H1 (cell line): Measurements from ENCODE around the gene ADD2. TPM values are rescaled to one million over a fixed set of nuclear protein-coding genes. Genes with fewer than 3 reads are reported as not detected.

Experiments
- CTCF ChIA-PET: fragments of 300-600 bp; sonication (Branson Sonifier 250); formaldehyde crosslinking; loops from one replicate; lab custom pipeline; 2021; ENCODE audit not compliant: partially characterized antibody; lab: Charles Lee
- POLR2A ChIA-PET: fragments of 300-600 bp; sonication (Branson Sonifier 250); formaldehyde crosslinking; loops from one replicate; lab custom pipeline; 2021; ENCODE audit warnings: inconsistent platforms; ENCODE audit not compliant: partially characterized antibody; lab: Charles Lee
- DNase-seq, 2 experiments: peaks; one replicate each; pipeline versions ENCODE4 v3.0.0 to v3.0.0-alpha.2; 2010 to 2022; ENCODE audit warnings: low spot score in 2 of 2, low read depth in 1 of 2, mixed read lengths in 1 of 2
- FAIRE-seq: peaks from 2 replicates; lab custom pipeline; 2011; peaks lifted over from hg19 to GRCh38; lab: Jason Lieb, UNC
- H2AFZ ChIP-seq: 2 replicates; pipeline ENCODE4 v1.8.1; 2012; ENCODE audit warnings: low read length, inconsistent platforms
- H2AK5ac ChIP-seq: 2 replicates; pipeline ENCODE4 v1.6.1; 2013; ENCODE audit warnings: low read depth, low read length
- H2BK120ac ChIP-seq: replicated peaks from 2 replicates; pipeline ENCODE3; 2013; ENCODE audit warnings: low read depth, low read length, inconsistent platforms
- H2BK12ac ChIP-seq: 2 replicates; pipeline ENCODE4 v1.6.1; 2013; ENCODE audit warnings: low read depth, low read length
- H2BK15ac ChIP-seq: 2 replicates; pipeline ENCODE4 v1.6.1; 2013; ENCODE audit warnings: low read length
- H2BK20ac ChIP-seq: 2 replicates; pipeline ENCODE4 v1.6.1; 2013; ENCODE audit warnings: low read length
- H2BK5ac ChIP-seq: 2 replicates; pipeline ENCODE4 v1.6.1; 2013; ENCODE audit warnings: low read depth, low read length
- H3K14ac ChIP-seq: 2 replicates; pipeline ENCODE4 v1.6.1; 2013; ENCODE audit warnings: inconsistent platforms; ENCODE audit not compliant: insufficient read length
- H3K18ac ChIP-seq: 2 replicates; pipeline ENCODE4 v1.6.1; 2013; ENCODE audit warnings: low read length; ENCODE audit errors: extremely low read depth
- H3K23ac ChIP-seq: 2 replicates; pipeline ENCODE4 v1.6.1; 2013; ENCODE audit warnings: inconsistent platforms; ENCODE audit not compliant: insufficient read length
- H3K23me2 ChIP-seq: 2 replicates; pipeline ENCODE4 v1.6.1; 2013; ENCODE audit warnings: low read depth, low read length
- H3K27ac ChIP-seq: 2 replicates; pipeline ENCODE4 v1.6.1; 2011; ENCODE audit warnings: low read depth, low read length, inconsistent platforms
- H3K27me3 ChIP-seq, 4 experiments: replicated peaks in 1 of 4; 1 replicate in 1 of 4; 2 replicates in 3 of 4; pipeline versions ENCODE4 v1.6.1 to v1.8.1; 2011 to 2013; ENCODE audit warnings: low read length in 3 of 4, mild to moderate bottlenecking in 3 of 4, inconsistent platforms in 2 of 4, mixed read lengths in 2 of 4, moderate library complexity in 1 of 4; ENCODE audit not compliant: control insufficient read depth in 3 of 4, insufficient read depth in 3 of 4; ENCODE audit errors: extremely low read depth in 1 of 4
- H3K36me3 ChIP-seq, 4 experiments: 2 replicates each; pipeline versions ENCODE4 v1.6.1 to v1.8.1; 2011 to 2013; ENCODE audit warnings: mild to moderate bottlenecking in 4 of 4, low read length in 3 of 4, moderate library complexity in 2 of 4, control low read depth in 1 of 4, inconsistent platforms in 1 of 4; ENCODE audit not compliant: insufficient read depth in 4 of 4, control insufficient read depth in 2 of 4
- H3K4ac ChIP-seq: replicated peaks from 2 replicates; pipeline ENCODE3; 2013; ENCODE audit warnings: low read length, low read depth, mixed read lengths, inconsistent platforms; ENCODE audit not compliant: insufficient read length
- H3K4me1 ChIP-seq, 4 experiments: replicated peaks in 1 of 4; 1 replicate in 1 of 4; 2 replicates in 3 of 4; pipeline versions ENCODE4 v1.6.1 to v1.8.1; 2011 to 2013; ENCODE audit warnings: low read length in 3 of 4, inconsistent platforms in 2 of 4, mixed read lengths in 1 of 4; ENCODE audit not compliant: insufficient read depth in 4 of 4, control insufficient read depth in 3 of 4
- H3K4me2 ChIP-seq, 2 experiments: 2 replicates each; pipeline versions ENCODE4 v1.6.1 to v1.8.1; 2011 to 2013; ENCODE audit warnings: low read depth in 2 of 2, low read length in 2 of 2, control low read depth in 1 of 2, inconsistent platforms in 1 of 2, mild to moderate bottlenecking in 1 of 2; ENCODE audit not compliant: insufficient read depth in 1 of 2
- H3K4me3 ChIP-seq, 4 experiments: fragments of 200-600, 300-600 bp in 1 of 4; sonication (generic), shearing (Covaris generic), sonication (Bioruptor Twin) in 1 of 4; 2 replicates each; pipeline versions ENCODE4 v1.5.1 to v1.8.1; 2011 to 2016; ENCODE audit warnings: low read length in 4 of 4, low read depth in 3 of 4, control low read depth in 2 of 4, inconsistent platforms in 2 of 4, mild to moderate bottlenecking in 2 of 4, mixed read lengths in 1 of 4, moderate library complexity in 1 of 4; ENCODE audit not compliant: insufficient read depth in 2 of 4; ENCODE audit errors: extremely low read depth in 1 of 4
- H3K56ac ChIP-seq: replicated peaks from 2 replicates; pipeline ENCODE3; 2013; ENCODE audit warnings: low read depth, mild to moderate bottlenecking, mixed read lengths, low read length, inconsistent platforms; ENCODE audit not compliant: insufficient read length
- H3K79me1 ChIP-seq: 2 replicates; pipeline ENCODE4 v1.6.1; 2013; ENCODE audit warnings: low read depth, low read length, control low read depth
- H3K79me2 ChIP-seq, 2 experiments: 2 replicates each; pipeline versions ENCODE4 v1.6.1 to v1.8.1; 2012 to 2013; ENCODE audit warnings: low read length in 2 of 2, mild to moderate bottlenecking in 2 of 2, inconsistent platforms in 1 of 2; ENCODE audit not compliant: insufficient read depth in 2 of 2, control insufficient read depth in 1 of 2
- H3K9ac ChIP-seq, 4 experiments: replicated peaks in 1 of 4; 1 replicate in 1 of 4; 2 replicates in 3 of 4; pipeline versions ENCODE4 v1.6.1 to v1.8.1; 2011 to 2013; ENCODE audit warnings: low read depth in 3 of 4, low read length in 3 of 4, control low read depth in 2 of 4, mild to moderate bottlenecking in 2 of 4, moderate library complexity in 2 of 4, inconsistent platforms in 1 of 4; ENCODE audit errors: extremely low read depth in 1 of 4
- H3K9me3 ChIP-seq, 2 experiments: 2 replicates each; pipeline versions ENCODE4 v1.6.1 to v1.8.1; 2012 to 2013; ENCODE audit warnings: mild to moderate bottlenecking in 2 of 2, moderate library complexity in 2 of 2, control low read depth in 1 of 2, inconsistent platforms in 1 of 2, low read depth in 1 of 2, low read length in 1 of 2, mixed read lengths in 1 of 2; ENCODE audit not compliant: insufficient read depth in 2 of 2
- H4K20me1 ChIP-seq, 2 experiments: replicated peaks in 1 of 2; 2 replicates each; pipeline versions ENCODE3 to v1.8.1; 2011 to 2013; ENCODE audit warnings: inconsistent platforms in 2 of 2, low read length in 2 of 2, mild to moderate bottlenecking in 1 of 2; ENCODE audit not compliant: insufficient read depth in 2 of 2, control insufficient read depth in 1 of 2
- H4K5ac ChIP-seq: 2 replicates; pipeline ENCODE4 v1.6.1; 2013; ENCODE audit warnings: low read length, low read depth, mixed read lengths, inconsistent platforms; ENCODE audit not compliant: insufficient read length
- H4K8ac ChIP-seq: 2 replicates; pipeline ENCODE4 v1.8.0; 2013; ENCODE audit warnings: mild to moderate bottlenecking, moderate library complexity, low read length, inconsistent platforms; ENCODE audit not compliant: insufficient read depth; ENCODE audit errors: extremely low read depth
- H4K91ac ChIP-seq: replicated peaks from 2 replicates; pipeline ENCODE3; 2013; ENCODE audit warnings: low read length, mixed read lengths, inconsistent platforms; ENCODE audit not compliant: insufficient read length
- ASH2L ChIP-seq: fragments of 200-600, 300-600 bp; sonication (generic); IDR thresholded peaks from one replicate; pipeline ENCODE4 v1.7.1; 2017; ENCODE audit warnings: low read length
- CHD2 ChIP-seq: IDR thresholded peaks from 2 replicates; pipeline ENCODE4 v1.6.1; 2012; ENCODE audit warnings: low read length, improper control_type of control experiment
- CTBP2 ChIP-seq: IDR thresholded peaks from 2 replicates; pipeline ENCODE4 v1.7.0; 2011; ENCODE audit warnings: borderline replicate concordance, mild to moderate bottlenecking, moderate library complexity, mixed read lengths, low read length; ENCODE audit not compliant: insufficient read depth, insufficient read length
- EP300 ChIP-seq, 2 experiments: IDR thresholded peaks; 1 replicate in 1 of 2; 2 replicates in 1 of 2; pipeline ENCODE4 v1.6.1; 2011 to 2012; ENCODE audit warnings: low read depth in 2 of 2, low read length in 2 of 2, mild to moderate bottlenecking in 2 of 2, borderline replicate concordance in 1 of 2, inconsistent platforms in 1 of 2, moderate library complexity in 1 of 2
- GABPA ChIP-seq: IDR thresholded peaks from 2 replicates; pipeline ENCODE4 v1.6.1; 2011; ENCODE audit warnings: mild to moderate bottlenecking, low read length, moderate library complexity, borderline replicate concordance; ENCODE audit not compliant: insufficient read depth
- PHF8 ChIP-seq: fragments of 200-600 bp; sonication (generic); conservative IDR thresholded peaks from 2 replicates; pipeline ENCODE4 v1.7.1; 2012; ENCODE audit warnings: low read depth, mild to moderate bottlenecking, inconsistent platforms, low read length, moderate library complexity
- POLR2AphosphoS5 ChIP-seq: IDR thresholded peaks from 2 replicates; pipeline ENCODE4 v1.6.1; 2011; ENCODE audit warnings: low read depth, low read length
- ZNF274 ChIP-seq: IDR thresholded peaks from 2 replicates; pipeline ENCODE4 v1.7.0; 2012; ENCODE audit warnings: low read length, borderline replicate concordance; ENCODE audit errors: extremely low read depth
- WGBS, 2 experiments: shearing (Covaris generic) in 1 of 2; methylation state at CpG; one replicate each; pipeline versions ENCODE4 v1.1.6 to v1.1.7; 2013 to 2015; ENCODE audit warnings: low lambda C conversion rate in 2 of 2, mixed read lengths in 2 of 2, inconsistent platforms in 1 of 2, low coverage in 1 of 2, missing lambda C conversion rate in 1 of 2; ENCODE audit not compliant: insufficient replicate concordance in 2 of 2, insufficient coverage in 1 of 2, insufficient read length in 1 of 2; ENCODE audit errors: extremely low coverage in 1 of 2, missing lambda C conversion rate in 1 of 2; 5-methylcytosine and 5-hydroxymethylcytosine counted together
- polyA plus RNA-seq, 7 experiments: library from polyadenylated mRNA; depleted of rRNA in 3 of 7; stranded (reverse) in 5 of 7; unstranded in 2 of 7; fragments of >200 nt in 5 of 7; fragments of 200-250 nt in 2 of 7; gene quantifications; 1 replicate in 5 of 7; 2 replicates in 1 of 7; 4 replicates in 1 of 7; pipeline versions ENCODE4 v1.2.1 to v1.2.3, GENCODE V29; 2011 to 2013; ENCODE audit warnings: missing spikeins in 2 of 7, mixed read lengths in 2 of 7
- total RNA-seq: library from RNA; stranded (reverse); fragmentation: NEBNext Ultra II Directional; extraction: Animal tissue kit (Norgen Biotek cat#: 25700); gene quantifications from 2 replicates; pipeline ENCODE4 v1.2.1, GENCODE V29; 2021

Gene ADD2
- total and polyA plus RNA-seq, 2 of the 8 experiments (the other 6 are each of a cell fraction or from before 2014, with no cell fraction given): 58.5 to 170 TPM

GRCh38 chr2:70680735-70681134 lies 87.3 kb downstream of the ADD2 start:
- H3K18ac ChIP-seq: no peak overlapping the region
- H2BK15ac ChIP-seq: no peak overlapping the region
- no peaks in the 10 kb centered on the region for H3K79me2 ChIP-seq
- DNase-seq: no peak
- H3K4me1 ChIP-seq: no peaks in the 10 kb centered on the region
- no peak overlapping the region for H2BK120ac ChIP-seq
- no peaks in the 10 kb centered on the region for H3K23me2 ChIP-seq
- no peak overlapping the region for H3K4me2 ChIP-seq
- H3K79me1 ChIP-seq: peaks cover 2% of the 10 kb centered on the region; the same call in 1 of the 2 replicates
- H3K56ac ChIP-seq: no peak overlapping the region
- no peak overlapping the region for H3K23ac ChIP-seq
- H3K27ac ChIP-seq: no peak overlapping the region
- no peak for FAIRE-seq
- no peaks in the 10 kb centered on the region for H3K9me3 ChIP-seq
- H3K4me3 ChIP-seq: no peak overlapping the region
- no peak overlapping the region for H3K9ac ChIP-seq
- 86% methylated on average over 2 of the region's 2 CpGs; no CpG with 5 or more reads in 1 of the 2 experiments for WGBS, 2 experiments
- no peak overlapping the region for H2BK12ac ChIP-seq
- peaks cover 0 to 1% of the 10 kb centered on the region in 2 experiments for H4K20me1 ChIP-seq
- no peak overlapping the region for H4K8ac ChIP-seq
- ChIA-PET CTCF (interaction anchor here (1.1 to 1.6 kb wide), 5 partner anchors 10 to 108 kb away, joined by 3 to 6 read pairs (median 3); no protein-coding TSS in a partner anchor), POLR2A (interaction anchor here (1.2 kb wide), 1 partner anchor 24 kb away, joined by 3 read pairs; no protein-coding TSS in a partner anchor)
- peaks cover 15 to 62% (median 55%) of the 10 kb centered on the region in 4 experiments for H3K36me3 ChIP-seq
- H3K27me3 ChIP-seq: no peaks in the 10 kb centered on the region
- no peak overlapping the region for H2BK20ac ChIP-seq
- H4K91ac ChIP-seq: no peak overlapping the region
- no peak overlapping the region for H2AFZ ChIP-seq
- H2AK5ac ChIP-seq: no peak overlapping the region
- H3K14ac ChIP-seq: no peak overlapping the region
- TF ChIP-seq PHF8: no peak
- TF ChIP-seq CTBP2: no peak
- no peak for TF ChIP-seq POLR2AphosphoS5
- TF ChIP-seq GABPA: no peak
- no peak for TF ChIP-seq ASH2L
- TF ChIP-seq EP300 (IDR thresholded peaks at IDR 0.05; ENCODE audit: borderline replicate concordance in 1 of 2, low read depth in 2 of 2, low read length in 2 of 2): no peak
- no peak for TF ChIP-seq CHD2
- no peak for TF ChIP-seq ZNF274
- H2BK5ac ChIP-seq: no peak overlapping the region
- H3K4ac ChIP-seq: no peak overlapping the region
- no peak overlapping the region for H4K5ac ChIP-seq
